ENCODE measurements around the gene LINS1.
"Not testable (repeated sequence)": the region's sequence is repeated elsewhere in the genome, so short reads cannot be mapped to it uniquely, and the experiment has no call there.

Gene LINS1

GRCh38 chr15:100601163-100601562 lies 821 bp downstream of the LINS1 start:
- no peak for DNase-seq (ENCODE audit: low read depth)

GRCh38 chr15:100598655-100599054 lies 3.3 kb downstream of the LINS1 start:
- no peak for DNase-seq (ENCODE audit: low read depth)

GRCh38 chr15:100597862-100598261 lies 4.1 kb downstream of the LINS1 start:
- no peak for DNase-seq (ENCODE audit: low read depth)

GRCh38 chr15:100596792-100597191 lies 5.2 kb downstream of the LINS1 start:
- peak; percentile 90 for DNase-seq (ENCODE audit: low read depth)

GRCh38 chr15:100595964-100596363 lies 6.0 kb downstream of the LINS1 start:
- DNase-seq (ENCODE audit: low read depth) = no peak

GRCh38 chr15:100593431-100593830 lies 8.6 kb downstream of the LINS1 start:
- DNase-seq (ENCODE audit: low read depth) = no peak

GRCh38 chr15:100592898-100593297 lies 9.1 kb downstream of the LINS1 start:
- no peak for DNase-seq (ENCODE audit: low read depth)

GRCh38 chr15:100591835-100592234 lies 10.1 kb downstream of the LINS1 start:
- DNase-seq (ENCODE audit: low read depth) = no peak

- DNase-seq (ENCODE audit: low read depth) = not testable (repeated sequence)
These were observed 10.8 kb downstream of the LINS1 start for GRCh38 chr15:100591163-100591562.

GRCh38 chr15:100588638-100589242 lies 13.2 kb downstream of the LINS1 start:
- DNase-seq (ENCODE audit: low read depth) = no peak

- DNase-seq (ENCODE audit: low read depth) = no peak
These were observed 21.6 kb downstream of the LINS1 start for GRCh38 chr15:100580414-100580813.

- DNase-seq (ENCODE audit: low read depth) = no peak
These were observed 28.5 kb downstream of the LINS1 start for GRCh38 chr15:100573526-100573925.

GRCh38 chr15:100572362-100572983 lies 29.5 kb downstream of the LINS1 start:
- DNase-seq (ENCODE audit: low read depth) = no peak

GRCh38 chr15:100571592-100572167 lies 30.3 kb downstream of the LINS1 start:
- no peak for DNase-seq (ENCODE audit: low read depth)

- no peak for DNase-seq (ENCODE audit: low read depth)
These were observed 31.2 kb downstream of the LINS1 start for GRCh38 chr15:100570735-100571313.

- DNase-seq (ENCODE audit: low read depth) = no peak
These were observed 31.7 kb downstream of the LINS1 start for GRCh38 chr15:100570275-100570674.

- no peak for DNase-seq (ENCODE audit: low read depth)
These were observed 32.6 kb downstream of the LINS1 start for GRCh38 chr15:100569391-100569790.

GRCh38 chr15:100566850-100567628 lies 34.9 kb downstream of the LINS1 start:
- DNase-seq (ENCODE audit: low read depth) = no peak

GRCh38 chr15:100565591-100565990 lies 36.4 kb downstream of the LINS1 start:
- no peak for DNase-seq (ENCODE audit: low read depth)

GRCh38 chr15:100560323-100560722 lies 41.7 kb downstream of the LINS1 start:
- no peak for DNase-seq (ENCODE audit: low read depth)

- DNase-seq (ENCODE audit: low read depth) = no peak
These were observed 42.7 kb downstream of the LINS1 start for GRCh38 chr15:100559330-100559729.

- no peak for DNase-seq (ENCODE audit: low read depth)
These were observed 43.2 kb downstream of the LINS1 start for GRCh38 chr15:100558771-100559254.

Data from stimulated activated CD8-positive, alpha-beta memory T cell treated with anti-CD3 and anti-CD28 coated beads, Interleukin-15, amount 100 ng/mL, for 1 hour (primary cell).